Upper lobe of left lung (tissue), 4 donors: ENCODE measurements around the gene KIF1A.

Source experiments
- POLR2A ChIP-seq, 4 donors: fragments of 450-650 bp; IDR thresholded peaks; one replicate each; pipeline ENCODE4 v1.5.1; 2016 to 2017; ENCODE audit warnings: antibody characterized with exemption in 4 of 4, mild to moderate bottlenecking in 2 of 4
- POLR2AphosphoS5 ChIP-seq, 2 donors: sonication (generic); formaldehyde crosslinking; IDR thresholded peaks; one replicate each; pipeline ENCODE4 v1.5.1; 2017; ENCODE audit warnings: antibody characterized with exemption in 2 of 2
- TF ChIP-seq, protein P1 (sequence below), 6 experiments: fragments of 450-650 bp in 4 of 6; fragments of 200-600 bp in 2 of 6; sonication (generic) in 2 of 6; IDR thresholded peaks; one replicate each; pipeline ENCODE4 v1.5.1; 2016 to 2019; ENCODE audit warnings: antibody characterized with exemption in 6 of 6

DNA sequence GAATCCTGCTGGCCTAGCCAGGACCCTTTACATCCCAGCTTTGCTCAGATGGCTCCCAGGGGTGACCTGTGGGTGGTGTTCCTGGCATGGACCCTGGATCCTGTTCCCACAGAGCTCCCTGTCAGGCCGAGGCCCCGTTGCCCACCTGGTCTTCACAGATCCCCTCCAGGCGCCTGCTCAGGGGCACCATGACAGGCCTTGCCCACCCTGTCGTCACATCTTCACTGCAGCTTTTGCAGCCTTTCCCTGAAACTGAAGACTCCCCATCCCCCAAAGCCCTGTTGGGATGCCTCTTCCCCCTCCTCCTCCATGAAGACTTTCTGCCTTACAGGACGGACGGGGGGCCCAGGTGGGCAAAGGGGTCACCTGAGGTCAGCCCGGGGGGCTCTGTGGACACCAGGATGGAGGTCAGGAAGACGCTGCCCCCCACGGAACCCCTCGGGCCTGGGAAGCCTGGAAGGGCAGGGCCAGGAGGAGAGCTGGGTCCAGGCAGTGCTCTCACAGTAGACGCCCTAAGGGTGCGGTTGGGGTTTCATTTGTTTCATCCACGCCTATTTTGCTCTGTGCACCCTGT, 13.0 kb upstream of the KIF1A start:
- TF ChIP-seq, protein P1, sequence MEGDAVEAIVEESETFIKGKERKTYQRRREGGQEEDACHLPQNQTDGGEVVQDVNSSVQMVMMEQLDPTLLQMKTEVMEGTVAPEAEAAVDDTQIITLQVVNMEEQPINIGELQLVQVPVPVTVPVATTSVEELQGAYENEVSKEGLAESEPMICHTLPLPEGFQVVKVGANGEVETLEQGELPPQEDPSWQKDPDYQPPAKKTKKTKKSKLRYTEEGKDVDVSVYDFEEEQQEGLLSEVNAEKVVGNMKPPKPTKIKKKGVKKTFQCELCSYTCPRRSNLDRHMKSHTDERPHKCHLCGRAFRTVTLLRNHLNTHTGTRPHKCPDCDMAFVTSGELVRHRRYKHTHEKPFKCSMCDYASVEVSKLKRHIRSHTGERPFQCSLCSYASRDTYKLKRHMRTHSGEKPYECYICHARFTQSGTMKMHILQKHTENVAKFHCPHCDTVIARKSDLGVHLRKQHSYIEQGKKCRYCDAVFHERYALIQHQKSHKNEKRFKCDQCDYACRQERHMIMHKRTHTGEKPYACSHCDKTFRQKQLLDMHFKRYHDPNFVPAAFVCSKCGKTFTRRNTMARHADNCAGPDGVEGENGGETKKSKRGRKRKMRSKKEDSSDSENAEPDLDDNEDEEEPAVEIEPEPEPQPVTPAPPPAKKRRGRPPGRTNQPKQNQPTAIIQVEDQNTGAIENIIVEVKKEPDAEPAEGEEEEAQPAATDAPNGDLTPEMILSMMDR (IDR thresholded peaks at IDR 0.05) = no peak
- TF ChIP-seq POLR2A (IDR thresholded peaks at IDR 0.05) = no peak
- no peak for TF ChIP-seq POLR2AphosphoS5 (IDR thresholded peaks at IDR 0.05)
